ENCODE data around the gene FGD6.
"Not testable (repeated sequence)": the region's sequence is repeated elsewhere in the genome, so short reads cannot be mapped to it uniquely, and the experiment has no call there.

The FGD6 gene

DNA sequence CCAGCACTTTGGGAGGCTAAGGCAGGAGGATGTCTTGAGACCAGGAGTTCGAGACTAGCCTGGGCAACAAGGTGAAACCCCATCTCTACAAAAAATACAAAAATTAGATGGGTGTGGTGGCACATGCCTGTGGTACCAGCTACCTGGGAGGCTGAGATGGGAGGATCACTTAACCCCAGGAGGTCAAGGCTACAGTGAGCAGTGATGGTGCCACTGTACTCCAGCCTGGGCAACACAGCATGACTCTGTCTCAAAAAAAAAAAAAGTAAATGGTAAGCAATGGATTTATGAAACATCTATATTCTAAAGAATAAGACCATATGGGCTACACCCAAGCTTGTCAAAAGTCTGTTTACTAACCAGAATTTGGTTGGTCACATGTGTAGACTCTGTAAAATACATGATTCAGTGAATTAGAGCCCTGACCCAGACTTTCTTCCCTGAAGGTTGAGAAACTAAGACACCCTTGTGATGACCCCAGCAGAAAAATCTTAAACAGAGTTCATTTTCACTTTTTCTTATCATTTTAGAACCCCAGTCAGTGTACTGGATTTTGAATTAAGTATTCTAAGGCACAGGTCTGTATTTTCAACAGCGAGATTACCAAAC lies 12.1 kb downstream of the FGD6 start:
- DNase-seq (ENCODE audit: low read depth) = no peak

DNA sequence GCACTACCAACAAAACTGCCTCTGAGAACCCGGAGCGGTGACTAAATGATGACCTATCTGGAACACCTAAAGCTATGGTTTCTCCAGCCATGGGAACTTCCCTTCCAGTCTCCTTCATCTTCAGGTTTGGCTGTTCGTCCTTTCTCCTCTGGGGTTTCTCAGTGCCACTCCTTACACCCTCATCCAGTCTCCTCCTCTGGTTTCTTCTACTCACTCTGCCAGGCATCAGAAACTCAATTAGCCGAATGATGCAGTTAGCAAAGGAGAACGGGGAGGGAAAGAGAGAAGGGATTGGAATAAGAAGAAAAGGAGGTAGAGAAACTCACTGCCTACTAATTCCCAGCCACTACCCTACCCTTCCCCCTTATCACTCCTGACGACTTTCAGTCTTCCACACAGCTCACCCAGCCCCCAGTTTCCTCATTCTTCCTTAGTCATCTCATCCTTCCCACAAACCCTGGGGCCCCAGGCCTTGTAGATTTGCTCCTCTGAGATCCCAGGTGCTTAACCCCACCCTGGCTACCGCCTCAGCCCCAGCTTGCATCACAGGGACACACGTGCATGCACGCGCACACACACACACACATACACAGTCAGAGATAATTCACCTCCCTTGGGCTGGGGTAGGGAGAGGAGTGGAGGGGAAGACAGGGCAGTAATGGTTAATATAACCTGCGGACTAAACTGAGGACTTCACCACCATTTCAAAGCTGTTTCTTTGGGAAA lies 13.0 kb downstream of the FGD6 start:
- DNase-seq (ENCODE audit: low read depth) = no peak

DNA sequence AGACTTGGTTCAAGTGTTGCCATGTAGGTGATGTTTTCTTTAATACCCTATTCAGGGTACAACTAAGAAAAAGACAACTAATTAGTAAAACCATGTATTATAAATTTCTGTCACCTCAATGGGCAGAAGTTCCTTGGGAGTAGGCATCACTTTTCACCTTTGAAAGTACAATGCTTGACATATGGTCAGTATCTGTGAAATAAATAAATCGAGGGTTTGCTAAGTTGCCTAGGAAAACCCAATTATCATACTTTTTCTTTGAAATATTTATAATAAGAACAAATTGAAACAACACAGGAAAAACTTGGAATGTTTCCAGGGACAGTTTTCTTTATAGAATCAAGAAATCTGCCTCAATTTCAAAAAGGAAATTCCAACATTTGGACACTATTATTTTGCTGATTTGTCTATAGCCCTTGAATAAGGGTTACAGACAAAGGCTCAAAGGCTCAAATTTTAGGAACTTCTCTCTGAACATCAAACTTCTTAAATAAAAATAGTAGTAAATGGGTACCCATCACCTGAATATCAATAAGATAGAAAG lies 13.7 kb downstream of the FGD6 start:
- no peak for DNase-seq (ENCODE audit: low read depth)

DNA sequence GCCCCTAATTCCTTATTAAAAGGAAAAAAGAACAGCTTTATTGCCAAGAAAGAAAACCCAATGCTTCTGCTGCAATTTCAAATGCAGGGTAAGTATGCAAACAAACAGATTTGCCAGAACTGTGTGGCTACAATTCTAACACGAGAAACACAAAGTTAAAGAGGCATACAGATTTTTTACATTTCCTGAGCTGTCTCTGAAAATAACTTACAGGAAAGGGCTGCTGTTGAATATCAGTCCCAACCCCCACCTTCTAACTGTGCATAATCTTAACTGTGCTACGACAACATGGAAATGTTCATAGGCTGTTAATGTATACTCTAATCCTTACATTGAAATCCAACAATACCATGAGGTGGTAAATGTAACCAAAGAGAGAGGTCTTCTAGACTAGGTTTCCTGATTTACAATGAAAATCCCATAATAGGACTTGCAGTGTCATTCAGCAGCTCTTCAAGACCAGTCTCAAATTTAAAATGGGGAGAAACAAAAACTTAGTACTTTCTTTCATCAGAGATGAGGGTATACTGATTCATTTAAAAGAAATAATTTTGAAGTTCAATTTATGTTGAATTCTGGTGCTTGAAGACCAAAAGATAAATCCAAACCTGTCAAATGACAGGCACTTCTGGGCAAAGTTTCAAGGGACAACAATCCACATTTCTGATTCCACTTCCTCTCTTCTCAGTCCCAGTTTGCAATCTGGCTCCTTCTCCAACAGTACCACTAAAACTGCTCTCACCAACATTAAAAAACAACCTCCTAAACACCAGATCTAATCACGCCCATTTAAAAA lies 14.4 kb downstream of the FGD6 start:
- no peak for DNase-seq (ENCODE audit: low read depth)

DNA sequence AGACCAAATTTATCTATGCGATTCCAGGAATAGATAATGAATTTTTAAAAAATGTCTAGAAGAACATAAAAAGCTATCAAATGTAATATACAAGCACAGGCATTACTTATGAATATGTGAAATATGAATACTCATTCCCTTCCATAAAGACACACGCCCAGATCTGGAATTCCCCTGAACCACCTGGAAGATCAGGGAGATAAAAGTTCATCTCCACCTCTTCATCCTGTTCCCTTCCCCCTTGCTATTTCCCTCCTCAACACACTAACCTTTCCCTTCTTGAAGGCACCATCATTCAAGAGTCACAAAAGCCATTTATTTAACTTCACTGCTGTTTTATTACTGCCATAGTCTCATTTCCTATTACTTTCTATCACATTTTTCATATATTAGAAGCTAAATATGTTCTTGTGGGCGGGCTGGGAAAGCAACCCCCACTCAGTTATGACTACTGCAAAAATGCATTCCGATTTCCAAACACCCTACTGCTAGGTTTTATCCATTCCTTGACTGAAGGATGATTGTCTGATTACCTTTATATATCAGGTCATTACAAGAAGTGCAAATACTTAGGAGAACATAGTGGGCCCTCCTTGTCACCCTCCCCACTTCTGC lies 16.1 kb downstream of the FGD6 start:
- DNase-seq (ENCODE audit: low read depth) = no peak

DNA sequence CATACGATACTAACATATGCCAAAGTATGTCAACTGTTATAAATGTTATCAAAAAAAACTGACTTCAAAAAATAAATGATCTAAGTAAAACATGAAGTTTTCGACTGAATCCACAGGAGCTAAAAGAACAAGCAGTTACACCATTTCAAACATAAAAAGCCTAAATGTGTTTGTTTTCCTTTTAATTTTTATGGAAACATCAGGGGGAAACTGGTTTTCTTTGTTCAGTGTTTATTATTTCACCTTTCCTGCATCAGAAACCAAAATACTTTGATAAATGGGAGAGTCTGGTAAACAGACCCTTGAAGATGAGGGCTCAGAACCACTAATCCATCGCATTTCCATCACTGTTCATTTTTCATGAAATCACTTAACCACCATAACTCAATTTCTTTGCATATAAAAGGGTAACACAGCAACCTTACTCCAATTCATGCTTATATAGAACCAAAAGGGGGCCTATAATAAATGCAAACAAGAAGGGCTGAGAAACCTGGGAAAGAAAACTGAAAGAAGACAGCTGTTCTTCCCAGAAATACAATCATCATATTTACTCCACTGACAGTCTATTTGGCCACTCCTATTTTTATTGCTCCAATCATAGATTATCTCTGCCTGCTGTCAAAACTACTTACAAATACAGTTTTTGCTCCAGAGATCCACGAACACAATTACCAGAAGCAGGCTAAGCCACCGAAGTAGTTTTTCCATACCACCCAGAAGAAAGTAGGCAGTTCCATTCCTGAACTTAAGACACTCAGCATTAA lies 17.0 kb downstream of the FGD6 start:
- no peak for DNase-seq (ENCODE audit: low read depth)

DNA sequence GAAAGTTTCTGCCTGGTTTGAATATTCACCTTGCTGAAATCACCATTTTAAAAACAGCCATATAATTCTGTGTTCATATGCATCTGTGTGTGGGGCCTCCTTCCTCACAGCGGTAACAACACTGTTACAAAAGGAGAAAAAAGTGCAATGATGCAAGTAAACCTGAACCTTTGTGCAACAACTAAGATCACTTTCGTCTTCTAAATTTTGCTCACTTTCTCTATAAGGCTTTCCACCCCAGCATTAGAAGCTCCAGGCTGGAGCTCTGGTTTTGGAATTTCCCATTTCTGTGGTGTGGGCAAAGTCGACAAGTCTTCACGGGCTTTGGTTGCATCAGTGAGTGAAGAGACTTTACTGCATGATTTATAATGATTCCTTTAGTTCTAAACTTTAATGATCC lies 18.4 kb downstream of the FGD6 start:
- no peak for DNase-seq (ENCODE audit: low read depth)

DNA sequence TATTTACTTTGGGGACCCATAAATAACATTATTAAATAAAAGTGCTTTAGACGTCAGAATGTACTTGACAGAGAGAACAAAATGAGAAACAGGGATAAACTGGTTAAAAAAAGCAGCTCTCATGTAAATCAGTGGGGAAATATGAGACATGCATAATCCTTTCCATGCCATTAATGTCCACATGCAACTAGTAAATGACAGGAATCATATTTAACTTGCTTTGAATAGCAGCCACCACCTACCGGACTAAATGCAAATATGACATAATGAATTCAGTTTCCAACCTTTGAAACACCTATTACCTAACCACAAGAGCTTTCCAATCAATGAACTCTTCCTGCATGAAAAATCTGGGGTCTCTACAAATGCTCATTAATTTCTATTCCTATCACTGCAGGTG lies 19.6 kb downstream of the FGD6 start:
- DNase-seq (ENCODE audit: low read depth) = no peak

DNA sequence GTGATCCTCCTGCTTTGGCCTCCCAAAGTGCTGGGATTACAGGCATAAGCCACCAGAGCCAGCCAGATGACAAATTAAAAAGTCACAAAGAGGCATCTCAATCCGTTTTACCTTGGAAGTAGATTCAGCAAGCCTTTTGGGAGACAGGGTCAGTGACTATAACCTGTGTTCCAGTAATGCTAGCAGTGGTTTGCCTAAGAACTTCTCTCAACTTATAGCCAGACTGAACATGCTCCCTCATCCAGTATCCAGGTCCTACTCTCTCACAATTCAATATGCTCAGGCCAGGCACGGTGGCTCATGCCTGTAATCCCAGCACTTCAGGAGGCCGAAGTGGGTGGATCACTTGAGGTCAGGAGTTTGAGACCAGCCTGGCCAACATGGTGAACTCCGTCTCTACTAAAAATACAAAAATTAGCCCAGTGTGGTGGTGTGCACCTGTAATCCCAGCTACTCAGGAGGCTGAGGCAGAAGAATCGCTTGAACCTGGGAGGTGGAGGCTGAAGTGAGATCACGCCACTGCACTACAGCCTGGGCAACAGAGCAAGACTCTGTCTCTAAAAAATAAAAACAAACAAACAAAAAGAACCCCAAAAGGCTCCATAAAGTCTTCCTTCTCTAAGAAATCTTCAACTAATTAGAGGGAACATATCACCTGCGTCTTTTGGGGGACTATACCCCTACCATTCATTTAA lies 20.2 kb downstream of the FGD6 start:
- not testable (repeated sequence) for DNase-seq (ENCODE audit: low read depth)

DNA sequence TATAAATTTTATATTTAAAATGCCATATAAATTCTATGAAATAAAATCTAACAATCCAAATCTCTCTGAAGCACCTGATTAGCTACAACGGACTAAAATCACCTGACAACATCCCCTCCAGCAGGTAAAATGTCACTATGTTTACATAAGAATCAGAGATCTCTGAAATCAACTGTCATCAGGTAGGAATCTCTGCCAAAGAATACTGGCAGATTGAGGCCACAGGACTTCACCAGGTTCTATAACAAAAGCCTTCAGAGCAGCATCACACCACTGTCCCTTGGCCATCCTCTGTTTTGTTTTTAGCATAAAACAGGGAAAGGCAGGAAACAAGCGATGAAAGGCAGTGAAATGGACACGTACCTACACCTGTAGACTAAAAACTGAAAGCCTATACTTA lies 22.1 kb downstream of the FGD6 start:
- no peak for DNase-seq (ENCODE audit: low read depth)

DNA sequence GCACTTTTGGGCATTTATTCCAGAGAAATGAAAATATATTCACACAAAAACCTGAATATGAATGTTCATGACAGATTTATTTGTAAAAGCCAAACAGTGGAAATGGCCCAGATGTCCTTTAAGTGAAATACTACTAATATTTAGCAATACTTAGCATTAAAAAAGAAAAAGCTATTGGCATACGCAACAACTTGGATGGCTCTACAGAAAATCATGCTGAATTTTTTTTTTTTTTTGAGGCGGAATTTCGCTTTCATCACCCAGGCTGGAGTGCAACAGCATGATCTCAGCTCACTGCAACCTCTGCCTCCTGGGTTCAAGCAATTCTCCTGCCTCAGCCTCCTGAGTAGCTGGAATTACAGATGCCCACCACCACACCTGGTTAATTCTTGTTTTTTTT lies 24.1 kb downstream of the FGD6 start:
- no peak for DNase-seq (ENCODE audit: low read depth)

DNA sequence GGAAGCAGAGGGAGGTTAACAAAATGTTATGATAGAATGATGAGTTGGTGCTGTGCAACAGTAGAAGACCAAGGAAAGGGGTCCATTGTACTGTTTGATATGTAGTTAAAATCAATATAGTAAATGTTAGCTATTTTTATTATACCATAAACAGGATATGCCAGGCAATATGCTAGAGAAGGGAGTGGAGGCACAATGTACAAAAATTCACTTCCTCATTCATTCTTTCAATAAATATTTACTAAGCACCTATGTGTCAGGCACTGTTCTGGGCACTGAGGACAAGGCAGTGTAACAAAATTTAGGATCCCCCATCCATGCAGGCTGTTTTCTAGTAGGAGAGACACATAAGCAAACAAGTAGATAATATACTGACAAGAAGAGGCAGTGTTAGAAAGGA lies 25.0 kb downstream of the FGD6 start:
- DNase-seq (ENCODE audit: low read depth) = no peak

DNA sequence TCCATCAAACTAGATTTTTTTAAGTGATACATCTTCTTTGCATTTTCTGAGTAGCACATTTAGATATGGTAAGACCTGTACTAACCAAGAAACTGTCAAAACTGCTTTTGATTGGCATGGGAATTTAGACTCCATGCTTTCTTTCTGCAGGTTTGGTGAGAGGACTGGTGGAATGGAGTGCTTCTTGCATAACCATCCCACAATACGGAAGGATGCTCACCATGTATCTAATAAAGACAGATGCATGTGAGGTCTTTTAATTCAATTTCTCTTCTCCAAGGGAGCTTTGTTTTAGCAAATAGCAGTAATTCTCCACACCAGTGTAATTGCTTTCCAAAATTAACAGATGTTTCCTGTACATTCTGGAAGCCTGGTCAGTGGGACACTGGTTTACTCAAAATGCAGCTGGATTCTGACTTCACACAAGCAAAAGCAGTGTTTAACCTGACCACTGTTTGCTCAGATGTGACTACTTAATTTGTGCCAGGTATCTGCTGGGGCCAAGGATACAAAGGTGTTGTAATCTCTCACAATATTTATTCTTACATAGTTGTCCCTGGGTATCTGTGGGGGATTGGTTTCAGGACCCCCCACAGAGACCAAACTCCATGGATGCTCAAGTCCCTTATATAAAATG lies 26.1 kb downstream of the FGD6 start:
- DNase-seq (ENCODE audit: low read depth) = no peak

DNA sequence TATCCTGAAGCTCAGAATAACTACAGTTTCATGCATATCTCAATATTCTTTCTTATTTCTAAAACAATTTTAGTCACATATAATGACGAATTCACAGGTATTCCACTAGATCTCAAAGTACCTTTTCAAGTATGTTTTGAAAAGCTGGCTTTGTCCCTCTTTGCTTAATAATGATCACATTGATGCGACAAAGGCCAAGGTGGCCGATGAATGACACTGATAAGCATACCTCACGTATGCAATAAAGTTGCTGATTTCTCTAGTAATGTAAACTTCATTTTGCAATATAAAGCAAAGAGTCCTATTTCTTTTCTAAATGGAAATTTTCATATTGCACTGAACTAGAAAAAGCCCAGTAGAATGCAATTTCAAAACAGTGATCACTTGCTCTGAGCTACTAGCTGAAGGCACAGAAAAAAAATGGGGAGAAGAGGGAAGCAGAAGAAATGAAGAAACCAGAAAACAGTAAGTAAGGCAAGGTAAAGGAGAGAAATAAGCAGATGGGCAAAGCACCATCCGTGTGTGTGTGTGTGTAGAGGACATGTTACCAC lies 29.3 kb downstream of the FGD6 start:
- DNase-seq (ENCODE audit: low read depth) = no peak

DNA sequence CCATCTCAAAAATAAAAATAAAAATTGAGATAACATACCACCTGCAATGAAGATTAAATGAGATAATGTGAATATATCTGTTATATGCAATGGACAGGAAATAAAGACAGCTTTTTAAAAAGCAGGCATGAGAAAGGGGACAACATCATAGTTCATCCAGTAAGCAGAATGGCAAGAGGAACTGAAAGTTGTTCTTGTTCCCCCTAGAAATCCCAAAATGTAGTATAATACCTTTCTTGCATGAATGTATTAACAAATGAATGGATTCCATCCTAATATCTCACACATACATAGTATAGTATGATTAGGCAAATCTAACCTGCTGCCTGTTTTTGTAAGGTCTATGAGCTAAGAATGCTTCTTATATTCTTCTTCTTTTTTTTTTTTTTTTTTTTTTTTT lies 31.4 kb downstream of the FGD6 start:
- no peak for DNase-seq (ENCODE audit: low read depth)

DNA sequence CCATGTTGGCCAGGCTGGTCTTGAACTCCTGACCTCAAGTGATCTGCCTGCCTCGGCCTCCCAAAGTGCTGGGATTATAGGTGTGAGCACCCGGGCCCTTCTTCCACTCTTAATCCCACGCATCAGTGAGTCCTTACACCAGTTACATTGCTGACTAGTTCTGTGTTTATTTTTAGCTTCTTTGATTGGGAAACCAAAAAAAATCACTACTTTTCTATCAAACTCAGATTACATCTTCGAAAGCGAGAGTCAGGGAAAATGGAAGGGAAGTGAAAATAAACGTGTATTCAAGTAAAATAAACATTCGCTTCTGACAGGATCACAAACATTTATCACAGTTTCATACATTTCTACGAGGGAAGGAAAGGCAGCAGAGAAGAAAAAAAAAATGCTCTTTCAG lies 32.2 kb downstream of the FGD6 start:
- DNase-seq (ENCODE audit: low read depth) = no peak

DNA sequence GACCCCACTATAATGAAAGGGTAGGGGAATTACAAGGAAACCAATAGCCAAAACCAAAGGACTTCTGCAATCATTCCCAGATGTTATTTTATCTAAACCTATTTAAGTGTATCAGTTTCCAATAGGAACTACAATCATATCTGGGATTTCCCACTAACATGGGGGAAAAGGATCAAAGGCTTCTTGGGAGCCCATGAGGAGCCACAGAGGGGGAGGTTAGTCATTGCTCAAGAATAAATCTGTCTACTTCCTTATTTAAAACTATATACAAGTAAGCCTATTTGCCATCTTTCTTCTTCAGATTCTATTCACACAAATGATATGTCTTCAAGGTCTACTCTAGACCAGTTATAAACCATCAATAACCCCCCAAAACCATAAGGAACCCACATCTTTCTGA lies 33.1 kb downstream of the FGD6 start:
- no peak for DNase-seq (ENCODE audit: low read depth)

DNA sequence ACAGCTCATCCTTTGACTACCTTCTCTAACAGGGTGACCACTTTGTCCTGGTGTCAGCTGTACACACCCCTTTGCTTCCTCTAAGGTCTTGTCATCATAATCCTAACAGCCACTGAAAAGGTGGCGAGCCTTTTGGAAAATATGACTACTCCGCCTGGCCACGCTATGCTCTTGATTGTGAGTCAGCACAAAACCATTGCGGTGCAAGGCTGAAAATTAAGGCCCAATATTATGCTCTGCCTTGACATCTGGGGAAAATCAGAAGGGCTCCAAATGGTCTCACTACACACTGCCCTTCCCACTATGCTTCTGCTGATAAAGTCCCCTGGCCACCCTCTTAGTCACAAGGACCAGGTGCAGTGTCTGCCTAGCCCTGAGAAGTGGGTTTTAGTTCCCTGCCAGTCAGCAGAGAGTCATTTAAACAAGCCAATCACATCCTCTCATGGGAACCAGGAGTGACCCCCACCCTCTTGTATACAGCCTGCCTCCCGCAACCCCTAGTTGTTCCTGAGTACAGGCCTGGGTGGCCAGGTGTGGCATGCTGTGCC lies 34.3 kb downstream of the FGD6 start:
- DNase-seq (ENCODE audit: low read depth) = no peak

DNA sequence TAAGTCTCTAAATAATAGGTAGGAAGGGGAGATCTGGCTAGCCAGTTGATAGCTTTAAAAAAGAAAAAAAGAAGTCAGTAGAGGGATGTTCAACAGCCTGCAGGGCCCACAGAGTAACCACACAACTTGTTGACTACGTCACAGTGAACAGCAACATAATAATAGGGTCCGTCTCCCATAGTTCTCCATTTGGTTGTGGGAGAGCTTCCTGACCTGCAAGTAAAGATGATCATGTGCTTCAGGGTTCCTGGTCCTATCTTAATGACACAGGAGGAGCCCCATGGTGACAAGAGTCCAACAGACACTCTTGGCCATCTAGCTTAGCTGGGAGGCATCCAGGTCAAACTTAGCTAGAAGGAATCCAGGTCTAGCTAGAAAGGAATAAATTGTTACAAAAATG lies 36.2 kb downstream of the FGD6 start:
- no peak for DNase-seq (ENCODE audit: low read depth)

DNA sequence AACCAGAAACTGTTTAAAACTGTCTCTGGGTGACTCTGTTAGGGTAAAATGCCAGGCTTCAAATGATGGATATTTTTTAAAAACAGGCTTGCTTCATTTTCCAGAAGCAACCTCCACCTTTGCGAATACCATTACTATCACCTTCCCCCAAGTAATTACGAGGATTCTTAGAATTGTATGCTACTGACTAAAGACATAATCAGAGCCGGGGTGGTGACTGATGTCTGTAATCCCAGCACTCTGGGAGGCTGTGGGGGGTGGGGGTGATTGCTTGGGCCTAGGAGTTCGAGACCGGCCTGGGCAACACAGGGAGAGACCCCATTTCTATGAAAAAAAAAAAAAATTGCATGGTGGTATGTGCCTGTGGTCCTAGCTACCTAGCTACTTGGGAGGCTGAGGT lies 38.3 kb downstream of the FGD6 start:
- no peak for DNase-seq (ENCODE audit: low read depth)
